Neural cell (in vitro differentiated cells): Measurements from ENCODE around the gene PHF2. TPM values are rescaled to one million over a fixed set of nuclear protein-coding genes. Genes with fewer than 3 reads are reported as not detected.

Experiments
- H2AFZ ChIP-seq: fragments of 200-600, 300-800 bp; sonication (generic), shearing (Covaris generic); 2 replicates; pipeline ENCODE4 v1.6.0; 2014; ENCODE audit warnings: low read depth, mild to moderate bottlenecking, antibody characterized with exemption, low read length, moderate library complexity
- H3F3A ChIP-seq: fragments of 200-600 bp; shearing (Covaris generic); 2 replicates; pipeline ENCODE4 v1.6.1; 2016; ENCODE audit warnings: mild to moderate bottlenecking, moderate library complexity, mixed read lengths, antibody characterized with exemption, low read length; ENCODE audit not compliant: insufficient read depth, poor library complexity, severe bottlenecking
- H3K27ac ChIP-seq: fragments of 200-600, 300-800 bp; sonication (generic), shearing (Covaris generic); 2 replicates; pipeline ENCODE4 v1.5.1; 2014; ENCODE audit warnings: mild to moderate bottlenecking, low read length, moderate library complexity
- H3K27me3 ChIP-seq: fragments of 300-800, 200-600 bp; sonication (generic), shearing (Covaris generic); 2 replicates; pipeline ENCODE4 v1.6.0; 2014; ENCODE audit warnings: mild to moderate bottlenecking, low read depth, low read length, moderate library complexity; ENCODE audit not compliant: insufficient read depth
- H3K36me3 ChIP-seq: fragments of 300-800, 200-600 bp; sonication (generic), shearing (Covaris generic); 2 replicates; pipeline ENCODE4 v1.5.1; 2014; ENCODE audit warnings: mild to moderate bottlenecking, antibody characterized with exemption, low read length, moderate library complexity; ENCODE audit not compliant: insufficient read depth
- H3K4me2 ChIP-seq: fragments of 300-800, 200-600 bp; sonication (generic), shearing (Covaris generic); 2 replicates; pipeline ENCODE4 v1.6.0; 2014; ENCODE audit warnings: mild to moderate bottlenecking, low read length
- H3K4me3 ChIP-seq: fragments of 300-800, 200-600 bp; sonication (generic), shearing (Covaris generic); 2 replicates; pipeline ENCODE4 v1.5.1; 2014; ENCODE audit warnings: mild to moderate bottlenecking, low read length, moderate library complexity
- H3K79me2 ChIP-seq: fragments of 200-600 bp; shearing (Covaris generic); replicated peaks from 2 replicates; pipeline ENCODE4 v1.6.0; 2014; ENCODE audit warnings: mild to moderate bottlenecking, low read length, moderate library complexity; ENCODE audit not compliant: insufficient read depth
- H3K9ac ChIP-seq: fragments of 300-800, 200-600 bp; sonication (generic), shearing (Covaris generic); 2 replicates; pipeline ENCODE4 v1.6.1; 2016; ENCODE audit warnings: mild to moderate bottlenecking, low read length, mixed read lengths
- H3K9me2 ChIP-seq: fragments of 200-600 bp; shearing (Covaris generic); 2 replicates; pipeline ENCODE4 v1.6.1; 2016; ENCODE audit warnings: mild to moderate bottlenecking, low read length, mixed read lengths; ENCODE audit not compliant: insufficient read depth
- H3K9me3 ChIP-seq: fragments of 200-600, 300-800 bp; sonication (generic), shearing (Covaris generic); 2 replicates; pipeline ENCODE4 v1.6.1; 2016; ENCODE audit warnings: mild to moderate bottlenecking, mixed run types, low read length, moderate library complexity, mixed read lengths
- H4K20me1 ChIP-seq: fragments of 200-600 bp; shearing (Covaris generic); 2 replicates; pipeline ENCODE4 v1.6.1; 2016; ENCODE audit warnings: mild to moderate bottlenecking, mixed run types; ENCODE audit not compliant: insufficient read depth
- EP300 ChIP-seq: fragments of 450-650 bp; conservative IDR thresholded peaks from 2 replicates; pipeline ENCODE4 v1.6.1; 2014; ENCODE audit warnings: antibody characterized with exemption, mild to moderate bottlenecking, moderate library complexity; ENCODE audit not compliant: poor library complexity, severe bottlenecking
- EZH2 ChIP-seq: fragments of 200-600, 300-800 bp; shearing (Covaris generic), sonication (generic); IDR thresholded peaks from 2 replicates; pipeline ENCODE4 v1.6.1; 2014; ENCODE audit warnings: antibody characterized with exemption, low read length, borderline replicate concordance, mild to moderate bottlenecking; ENCODE audit not compliant: insufficient read depth, poor library complexity, severe bottlenecking
- MXI1 ChIP-seq: fragments of 450-650 bp; conservative IDR thresholded peaks from 2 replicates; pipeline ENCODE4 v1.6.1; 2014; ENCODE audit warnings: antibody characterized with exemption, mild to moderate bottlenecking; ENCODE audit not compliant: poor library complexity, severe bottlenecking
- POLR2AphosphoS5 ChIP-seq: IDR thresholded peaks from 2 replicates; pipeline ENCODE4 v1.6.1; 2012
- RAD21 ChIP-seq: fragments of 450-650 bp; conservative IDR thresholded peaks from 2 replicates; pipeline ENCODE4 v1.6.1; 2014; ENCODE audit warnings: antibody characterized with exemption, mild to moderate bottlenecking, moderate library complexity
- SMC3 ChIP-seq: fragments of 450-650 bp; conservative IDR thresholded peaks from 2 replicates; pipeline ENCODE4 v1.6.1; 2014; ENCODE audit warnings: antibody characterized with exemption, mild to moderate bottlenecking, moderate library complexity; ENCODE audit not compliant: poor library complexity
- TAF1 ChIP-seq: IDR thresholded peaks from 2 replicates; pipeline ENCODE4 v1.6.1; 2012; ENCODE audit warnings: low read depth
- polyA plus RNA-seq: library from polyadenylated mRNA; depleted of rRNA; stranded (reverse); fragments of >200 nt; gene quantifications from 2 replicates; pipeline ENCODE4 v1.2.3, GENCODE V29; 2014
- TF ChIP-seq, protein P1 (sequence below): IDR thresholded peaks from 2 replicates; pipeline ENCODE4 v1.6.1; 2012; ENCODE audit warnings: borderline replicate concordance
- TF ChIP-seq, protein P2 (sequence below): fragments of 450-650 bp; IDR thresholded peaks from 2 replicates; pipeline ENCODE4 v1.5.1; 2014; ENCODE audit warnings: antibody characterized with exemption, mild to moderate bottlenecking, moderate library complexity; ENCODE audit not compliant: poor library complexity, severe bottlenecking

Gene PHF2
- polyA plus RNA-seq, 1 donor from 2014 or later, result 42.4 TPM

DNA sequence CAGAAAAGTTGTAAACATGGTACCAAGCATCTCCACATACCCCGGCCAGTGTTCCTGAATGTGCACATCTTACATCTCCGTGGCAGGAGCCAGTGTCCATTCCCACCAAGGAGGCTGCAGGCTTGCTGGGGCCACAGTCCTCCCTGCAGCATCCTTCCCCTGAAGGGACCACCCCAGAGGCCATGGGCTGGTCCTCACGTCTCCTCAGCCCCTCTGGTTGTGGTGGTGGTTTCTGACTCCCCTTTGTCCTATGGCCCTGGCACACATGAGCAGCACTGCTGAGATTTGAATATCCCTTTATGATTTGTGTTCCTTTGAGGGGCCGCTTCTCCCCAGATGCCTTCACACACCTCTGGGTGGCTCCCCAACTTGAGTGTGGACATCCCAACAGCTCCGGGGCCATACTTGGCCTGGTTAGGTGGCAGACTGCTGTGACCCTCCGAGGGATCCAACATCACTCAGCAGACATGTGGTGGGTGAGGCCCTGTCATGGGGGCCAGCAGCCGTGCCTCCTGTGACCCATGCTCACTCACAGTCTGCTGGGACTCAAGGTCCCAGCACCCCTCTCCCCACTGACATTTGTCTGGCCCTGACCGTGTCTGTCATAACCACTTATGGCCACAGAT is 14.3 kb downstream of the PHF2 start:
- H3K36me3 ChIP-seq, result no peaks in the 10 kb centered on the region
- no peaks in the 10 kb centered on the region for H3K9me2 ChIP-seq
- H4K20me1 ChIP-seq, result peaks cover 3% of the 10 kb centered on the region
- H3K27ac ChIP-seq, result no peak overlapping the region
- no peaks in the 10 kb centered on the region for H3F3A ChIP-seq
- H2AFZ ChIP-seq, result no peak overlapping the region
- no peak overlapping the region for H3K9ac ChIP-seq
- H3K4me3 ChIP-seq, result no peak overlapping the region
- no peaks in the 10 kb centered on the region for H3K27me3 ChIP-seq
- no peak for TF ChIP-seq TAF1
- TF ChIP-seq, protein P1, sequence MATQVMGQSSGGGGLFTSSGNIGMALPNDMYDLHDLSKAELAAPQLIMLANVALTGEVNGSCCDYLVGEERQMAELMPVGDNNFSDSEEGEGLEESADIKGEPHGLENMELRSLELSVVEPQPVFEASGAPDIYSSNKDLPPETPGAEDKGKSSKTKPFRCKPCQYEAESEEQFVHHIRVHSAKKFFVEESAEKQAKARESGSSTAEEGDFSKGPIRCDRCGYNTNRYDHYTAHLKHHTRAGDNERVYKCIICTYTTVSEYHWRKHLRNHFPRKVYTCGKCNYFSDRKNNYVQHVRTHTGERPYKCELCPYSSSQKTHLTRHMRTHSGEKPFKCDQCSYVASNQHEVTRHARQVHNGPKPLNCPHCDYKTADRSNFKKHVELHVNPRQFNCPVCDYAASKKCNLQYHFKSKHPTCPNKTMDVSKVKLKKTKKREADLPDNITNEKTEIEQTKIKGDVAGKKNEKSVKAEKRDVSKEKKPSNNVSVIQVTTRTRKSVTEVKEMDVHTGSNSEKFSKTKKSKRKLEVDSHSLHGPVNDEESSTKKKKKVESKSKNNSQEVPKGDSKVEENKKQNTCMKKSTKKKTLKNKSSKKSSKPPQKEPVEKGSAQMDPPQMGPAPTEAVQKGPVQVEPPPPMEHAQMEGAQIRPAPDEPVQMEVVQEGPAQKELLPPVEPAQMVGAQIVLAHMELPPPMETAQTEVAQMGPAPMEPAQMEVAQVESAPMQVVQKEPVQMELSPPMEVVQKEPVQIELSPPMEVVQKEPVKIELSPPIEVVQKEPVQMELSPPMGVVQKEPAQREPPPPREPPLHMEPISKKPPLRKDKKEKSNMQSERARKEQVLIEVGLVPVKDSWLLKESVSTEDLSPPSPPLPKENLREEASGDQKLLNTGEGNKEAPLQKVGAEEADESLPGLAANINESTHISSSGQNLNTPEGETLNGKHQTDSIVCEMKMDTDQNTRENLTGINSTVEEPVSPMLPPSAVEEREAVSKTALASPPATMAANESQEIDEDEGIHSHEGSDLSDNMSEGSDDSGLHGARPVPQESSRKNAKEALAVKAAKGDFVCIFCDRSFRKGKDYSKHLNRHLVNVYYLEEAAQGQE, result no peak
- TF ChIP-seq, protein P2, sequence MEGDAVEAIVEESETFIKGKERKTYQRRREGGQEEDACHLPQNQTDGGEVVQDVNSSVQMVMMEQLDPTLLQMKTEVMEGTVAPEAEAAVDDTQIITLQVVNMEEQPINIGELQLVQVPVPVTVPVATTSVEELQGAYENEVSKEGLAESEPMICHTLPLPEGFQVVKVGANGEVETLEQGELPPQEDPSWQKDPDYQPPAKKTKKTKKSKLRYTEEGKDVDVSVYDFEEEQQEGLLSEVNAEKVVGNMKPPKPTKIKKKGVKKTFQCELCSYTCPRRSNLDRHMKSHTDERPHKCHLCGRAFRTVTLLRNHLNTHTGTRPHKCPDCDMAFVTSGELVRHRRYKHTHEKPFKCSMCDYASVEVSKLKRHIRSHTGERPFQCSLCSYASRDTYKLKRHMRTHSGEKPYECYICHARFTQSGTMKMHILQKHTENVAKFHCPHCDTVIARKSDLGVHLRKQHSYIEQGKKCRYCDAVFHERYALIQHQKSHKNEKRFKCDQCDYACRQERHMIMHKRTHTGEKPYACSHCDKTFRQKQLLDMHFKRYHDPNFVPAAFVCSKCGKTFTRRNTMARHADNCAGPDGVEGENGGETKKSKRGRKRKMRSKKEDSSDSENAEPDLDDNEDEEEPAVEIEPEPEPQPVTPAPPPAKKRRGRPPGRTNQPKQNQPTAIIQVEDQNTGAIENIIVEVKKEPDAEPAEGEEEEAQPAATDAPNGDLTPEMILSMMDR, result no peak
- TF ChIP-seq POLR2AphosphoS5, result no peak
- no peak for TF ChIP-seq RAD21
- TF ChIP-seq EZH2, result no peak
- no peak for TF ChIP-seq EP300
- TF ChIP-seq SMC3, result no peak
- TF ChIP-seq MXI1, result no peak
- no peaks in the 10 kb centered on the region for H3K9me3 ChIP-seq
- H3K4me2 ChIP-seq, result no peak overlapping the region
- H3K79me2 ChIP-seq, result peaks cover 47% of the 10 kb centered on the region

DNA sequence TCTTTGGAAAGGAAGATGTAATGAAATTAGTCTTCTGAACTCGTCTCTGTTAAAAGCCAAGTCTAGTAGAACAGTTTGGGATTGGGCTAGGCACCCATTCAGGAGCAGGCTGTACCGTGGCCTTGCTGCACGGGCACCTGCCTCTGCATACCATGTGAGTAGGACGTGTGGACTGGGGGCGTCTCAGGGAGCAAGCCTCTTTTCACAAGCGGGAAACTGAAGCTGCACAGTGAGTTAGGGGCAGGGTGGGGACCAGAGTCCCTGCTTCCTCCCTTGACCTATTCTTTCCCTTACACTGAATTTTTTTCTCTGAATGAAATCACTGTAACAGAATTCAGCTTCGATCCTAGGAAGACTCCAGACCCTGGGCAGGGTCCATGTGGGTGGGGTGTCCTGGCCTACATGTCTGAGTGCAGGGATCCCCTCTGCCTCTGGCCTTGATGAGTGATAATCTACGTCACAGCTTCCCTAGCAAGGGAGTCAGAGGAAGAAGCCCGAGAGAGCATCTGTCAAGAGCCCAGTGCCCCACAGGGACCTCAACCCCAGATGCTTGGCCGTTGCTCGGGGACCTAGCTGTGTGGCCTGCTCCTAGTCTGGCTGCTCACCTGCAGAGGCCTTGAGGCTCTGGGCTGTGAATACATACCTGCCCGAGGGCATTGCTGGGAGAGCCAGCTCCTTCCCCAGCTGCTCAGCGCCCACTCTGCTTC is 15.1 kb downstream of the PHF2 start:
- Histone ChIP-seq H3K4me2 (no peak overlapping the region), H3K9ac (no peak overlapping the region), H3K9me2 (no peaks in the 10 kb centered on the region), H3K9me3 (no peaks in the 10 kb centered on the region), H3K4me3 (no peak overlapping the region), H3K79me2 (peaks cover 47% of the 10 kb centered on the region), H3K27ac (no peak overlapping the region), H2AFZ (no peak overlapping the region), H3K36me3 (no peaks in the 10 kb centered on the region), H3K27me3 (no peaks in the 10 kb centered on the region), H4K20me1 (peaks cover 3% of the 10 kb centered on the region), H3F3A (no peaks in the 10 kb centered on the region)
- TF ChIP-seq RAD21 (no peak), EP300 (no peak), POLR2AphosphoS5 (no peak), MXI1 (no peak), TAF1 (no peak), SMC3 (no peak), EZH2 (no peak)
- TF ChIP-seq, protein P2, result no peak
- TF ChIP-seq, protein P1, result no peak
